ENCODE measurements around the gene RORC. TPM values are rescaled to one million over a fixed set of nuclear protein-coding genes. Genes with fewer than 3 reads are reported as not detected.

RORC gene
- total RNA-seq, 1 donor from 2014 or later: 0.94 TPM

DNA sequence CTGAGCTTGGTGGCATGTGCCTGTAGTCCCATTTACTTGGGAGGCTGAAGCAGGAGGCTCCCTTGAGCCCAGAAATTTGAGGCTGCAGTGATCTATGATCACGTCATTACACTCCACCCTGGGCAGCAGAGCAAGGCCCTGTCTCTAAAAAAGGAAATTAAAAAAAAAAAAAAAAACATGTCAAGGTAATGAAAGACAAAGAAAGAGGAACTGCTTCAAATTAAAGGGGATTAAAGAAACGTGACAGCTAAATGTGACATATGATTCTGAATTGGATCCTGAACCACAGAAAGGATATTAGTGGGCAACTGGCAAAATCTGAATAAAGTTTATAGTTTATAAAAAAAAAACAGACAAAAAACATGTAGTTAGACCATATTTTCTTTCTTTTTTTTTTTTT is 11.8 kb upstream of the RORC start:
- DNase-seq (ENCODE audit: low spot score): no peak
- Mint-ChIP-seq H3K27ac (no peak overlapping the region), H3K9me3 (no peaks in the 10 kb centered on the region), H3K27me3 (ENCODE audit: low read depth) (no peaks in the 10 kb centered on the region), H3K4me1 (ENCODE audit: low read depth) (peaks cover 31% of the 10 kb centered on the region), H3K36me3 (ENCODE audit: low read depth) (peaks cover 36% of the 10 kb centered on the region), H3K4me3 (ENCODE audit: low read depth) (no peak overlapping the region)
- intact Hi-C loops (cut with micrococcal nuclease): loop anchor here (10.0 kb wide), 1 partner anchor 61 kb away; the partner anchor contains the start of gene THEM4

DNA sequence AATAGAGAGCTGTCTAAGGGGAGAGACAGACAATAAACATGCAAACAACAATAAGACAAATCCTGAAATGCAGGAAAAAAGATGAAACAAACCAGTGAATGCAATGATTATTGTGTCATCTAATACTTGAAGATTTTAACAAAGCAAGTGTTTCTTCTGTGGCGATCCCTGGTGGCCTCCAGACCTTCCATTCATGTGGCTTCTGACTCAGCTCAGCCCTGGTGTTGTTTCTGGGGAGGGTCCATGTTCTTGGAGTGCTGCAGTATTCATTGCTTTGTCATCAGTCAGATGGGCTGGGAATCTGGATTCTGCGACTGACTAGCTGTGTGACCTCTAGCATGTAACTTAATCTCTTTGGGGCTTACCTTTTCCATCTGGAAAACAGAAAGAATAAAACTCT is 9.5 kb upstream of the RORC start:
- Mint-ChIP-seq H3K4me1 (ENCODE audit: low read depth) (peaks cover 36% of the 10 kb centered on the region), H3K4me3 (ENCODE audit: low read depth) (no peak overlapping the region), H3K36me3 (ENCODE audit: low read depth) (peaks cover 29% of the 10 kb centered on the region), H3K27ac (no peak overlapping the region), H3K9me3 (no peaks in the 10 kb centered on the region), H3K27me3 (ENCODE audit: low read depth) (no peaks in the 10 kb centered on the region)
- intact Hi-C loops (cut with micrococcal nuclease): loop anchor here (10.0 kb wide), 1 partner anchor 64 kb away; the partner anchor contains the start of gene THEM4
- no peak for DNase-seq (ENCODE audit: low spot score)

DNA sequence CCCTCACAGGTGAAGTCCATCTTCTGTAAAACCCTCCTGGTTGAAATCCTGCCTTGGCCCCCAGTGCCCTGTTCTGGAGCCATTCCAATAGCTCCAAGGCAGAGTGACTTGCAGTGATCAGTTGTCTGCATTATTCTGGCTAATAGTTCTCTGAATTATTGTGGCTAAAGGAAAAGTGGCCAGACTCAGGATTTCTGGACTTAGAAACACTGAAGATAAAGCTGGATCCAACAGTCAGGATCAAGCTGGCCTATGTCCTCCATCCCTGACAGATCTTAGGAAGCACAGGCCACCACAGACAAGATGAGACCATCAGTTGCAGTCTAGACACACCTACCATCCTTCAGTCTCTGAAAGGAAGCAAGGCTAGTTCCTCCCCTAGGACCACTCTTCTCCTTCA is 8.8 kb upstream of the RORC start:
- no peaks in the 10 kb centered on the region for H3K9me3 Mint-ChIP-seq
- intact Hi-C loops (cut with micrococcal nuclease): loop anchor here (10.0 kb wide), 1 partner anchor 64 kb away; the partner anchor contains the start of gene THEM4
- peak overlapping the region; percentile 78 for H3K4me3 Mint-ChIP-seq (ENCODE audit: low read depth)
- H3K27ac Mint-ChIP-seq: peak overlapping the region; percentile 80
- H3K27me3 Mint-ChIP-seq (ENCODE audit: low read depth): no peaks in the 10 kb centered on the region
- H3K36me3 Mint-ChIP-seq (ENCODE audit: low read depth): peaks cover 26% of the 10 kb centered on the region
- H3K4me1 Mint-ChIP-seq (ENCODE audit: low read depth): peaks cover 36% of the 10 kb centered on the region
- DNase-seq (ENCODE audit: low spot score): no peak

DNA sequence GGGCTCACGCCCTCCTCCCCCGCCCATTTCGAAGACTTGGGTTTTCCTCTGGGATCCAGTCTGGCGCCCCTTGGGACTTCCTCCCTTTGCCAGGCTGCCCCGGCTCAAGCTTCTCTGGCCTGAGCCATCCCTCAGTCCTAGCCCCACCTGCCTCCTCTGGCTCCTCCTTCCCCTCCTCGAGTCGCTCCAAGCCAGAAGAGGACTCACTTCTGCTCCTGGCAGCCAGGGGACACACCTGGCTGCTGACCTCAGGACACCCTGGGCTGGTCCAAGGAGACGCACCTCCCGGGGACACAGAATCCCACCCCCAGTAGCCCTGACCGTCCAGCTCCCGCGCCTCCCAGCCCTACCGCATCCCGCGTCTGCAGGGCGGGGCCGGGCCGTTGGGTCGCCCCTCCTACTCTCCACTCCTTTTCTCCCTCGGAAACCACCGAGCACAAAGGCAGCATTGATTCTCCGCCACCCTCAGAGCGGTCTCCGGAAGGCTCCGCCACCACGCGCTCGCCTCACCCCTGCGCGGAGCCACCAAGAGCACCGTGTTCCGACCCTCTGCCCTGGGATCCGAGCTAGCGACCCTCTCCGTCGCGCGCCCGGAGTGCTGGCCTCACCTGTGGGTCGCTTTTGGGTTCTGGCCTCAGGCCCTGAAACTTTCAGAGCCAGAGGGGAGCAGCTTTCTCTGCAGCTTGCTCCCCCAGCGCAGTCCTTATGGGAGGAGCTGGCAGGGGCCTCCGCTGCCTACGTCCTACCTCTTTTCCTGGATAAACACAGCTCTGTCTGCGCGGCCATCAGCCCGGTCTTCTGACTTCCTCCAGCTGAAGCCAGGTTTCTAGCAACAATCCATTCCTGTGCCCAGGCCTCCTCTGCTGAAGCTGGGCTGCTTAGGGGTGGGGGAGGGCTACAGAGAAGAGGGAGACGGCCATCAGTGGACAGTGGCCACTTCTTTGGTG is 8.1 kb upstream of the RORC start, which contains the start of gene C2CD4D:
Gene C2CD4D, minus strand, starts transcription at position 364 of the 947 bp plus-strand sequence. CDS start 831 bp downstream, outside the sequence.
- Mint-ChIP-seq H3K4me3 (ENCODE audit: low read depth) (peak within 1 kb of the TSS; percentile 78), H3K4me1 (ENCODE audit: low read depth) (peaks cover 37% of the 10 kb centered on the region), H3K27ac (peak within 1 kb of the TSS; percentile 80), H3K9me3 (no peaks in the 10 kb centered on the region), H3K36me3 (ENCODE audit: low read depth) (peaks cover 19% of the 10 kb centered on the region), H3K27me3 (ENCODE audit: low read depth) (no peaks in the 10 kb centered on the region)
- intact Hi-C loops (cut with micrococcal nuclease): loop anchor here (5.0 to 10.0 kb wide), 5 partner anchors 47 to 385 kb away; partner anchors contain the start of genes POGZ, RIIAD1, S100A10 and TDRKH
- DNase-seq (ENCODE audit: low spot score): peak; percentile 67

DNA sequence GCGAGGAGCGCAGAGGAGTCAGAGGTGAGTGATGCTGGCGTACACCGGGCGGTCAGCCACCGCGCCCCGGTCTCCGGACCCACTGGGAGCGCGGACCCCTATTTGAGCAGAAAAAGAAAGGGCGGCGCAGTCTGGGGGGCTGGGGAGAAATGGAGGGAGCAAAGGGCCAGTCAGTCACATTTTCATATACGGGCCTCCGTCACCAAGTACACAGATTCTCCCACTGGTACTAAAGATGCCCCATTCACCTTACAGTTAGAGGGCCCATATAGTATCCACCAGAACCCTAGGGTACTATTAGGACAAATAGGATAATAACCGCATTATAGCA is 7.4 kb upstream of the RORC start:
- no peaks in the 10 kb centered on the region for H3K9me3 Mint-ChIP-seq
- intact Hi-C loops (cut with micrococcal nuclease): loop anchor here (5.0 to 10.0 kb wide), 4 partner anchors 47 to 384 kb away; partner anchors contain the start of genes POGZ, RIIAD1, S100A10 and TDRKH
- peak overlapping the region; percentile 60 for H3K27ac Mint-ChIP-seq
- H3K36me3 Mint-ChIP-seq (ENCODE audit: low read depth): peaks cover 14% of the 10 kb centered on the region
- H3K4me3 Mint-ChIP-seq (ENCODE audit: low read depth): peak overlapping the region; percentile 78
- no peak for DNase-seq (ENCODE audit: low spot score)
- H3K4me1 Mint-ChIP-seq (ENCODE audit: low read depth): peaks cover 43% of the 10 kb centered on the region
- H3K27me3 Mint-ChIP-seq (ENCODE audit: low read depth): no peaks in the 10 kb centered on the region

DNA sequence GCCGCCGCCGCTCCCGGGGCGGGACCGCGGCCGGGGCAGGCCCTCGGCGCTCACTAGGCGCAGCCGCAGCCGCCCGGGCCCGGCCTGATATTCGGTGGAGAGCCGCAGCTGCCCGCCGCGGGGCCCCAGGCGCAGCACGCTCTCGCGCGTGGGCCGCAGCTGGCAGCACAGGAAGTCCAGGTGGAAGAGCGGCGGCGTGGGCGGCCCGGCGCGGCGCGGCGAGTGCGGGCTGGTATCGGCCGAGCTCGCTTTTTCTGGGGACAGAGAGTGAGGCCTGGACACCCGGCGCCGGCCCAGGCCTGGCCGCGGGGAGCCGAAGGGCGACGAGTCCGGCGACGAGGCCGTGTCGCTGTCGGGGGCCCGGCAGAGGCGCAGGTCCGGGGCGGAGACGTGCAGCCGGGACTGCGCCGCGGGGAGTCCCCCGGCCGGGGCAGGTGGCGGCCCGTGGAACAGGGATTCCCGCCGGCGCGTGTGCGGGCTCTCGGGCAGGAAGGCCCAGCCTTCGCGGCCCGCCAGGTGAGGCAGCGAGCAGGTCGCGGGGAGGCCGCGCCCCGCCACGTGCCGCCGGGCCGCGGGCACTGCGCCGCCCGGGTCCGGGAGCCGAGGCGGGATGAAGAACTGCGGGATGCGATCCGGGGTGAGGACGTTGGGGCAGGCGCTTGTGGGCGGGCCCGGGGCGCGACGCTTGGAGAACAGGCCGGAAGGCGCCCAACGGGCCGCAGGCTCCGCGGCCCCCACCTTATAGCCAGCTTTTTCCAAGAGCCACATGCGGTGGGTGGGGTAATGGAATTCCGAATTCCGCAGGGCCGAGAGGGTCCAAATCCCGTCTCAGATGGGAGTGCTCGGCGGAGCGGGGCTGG is 6.8 kb upstream of the RORC start:
- intact Hi-C loops (cut with micrococcal nuclease): loop anchor here (5.0 to 10.0 kb wide), 4 partner anchors 46 to 384 kb away; partner anchors contain the start of genes POGZ, RIIAD1, S100A10 and TDRKH
- no peaks in the 10 kb centered on the region for H3K27me3 Mint-ChIP-seq (ENCODE audit: low read depth)
- peaks cover 49% of the 10 kb centered on the region for H3K4me1 Mint-ChIP-seq (ENCODE audit: low read depth)
- no peak for DNase-seq (ENCODE audit: low spot score)
- peaks cover 14% of the 10 kb centered on the region for H3K36me3 Mint-ChIP-seq (ENCODE audit: low read depth)
- H3K27ac Mint-ChIP-seq: peak overlapping the region; percentile 60
- H3K9me3 Mint-ChIP-seq: no peaks in the 10 kb centered on the region
- peak overlapping the region; percentile 78 for H3K4me3 Mint-ChIP-seq (ENCODE audit: low read depth)

DNA sequence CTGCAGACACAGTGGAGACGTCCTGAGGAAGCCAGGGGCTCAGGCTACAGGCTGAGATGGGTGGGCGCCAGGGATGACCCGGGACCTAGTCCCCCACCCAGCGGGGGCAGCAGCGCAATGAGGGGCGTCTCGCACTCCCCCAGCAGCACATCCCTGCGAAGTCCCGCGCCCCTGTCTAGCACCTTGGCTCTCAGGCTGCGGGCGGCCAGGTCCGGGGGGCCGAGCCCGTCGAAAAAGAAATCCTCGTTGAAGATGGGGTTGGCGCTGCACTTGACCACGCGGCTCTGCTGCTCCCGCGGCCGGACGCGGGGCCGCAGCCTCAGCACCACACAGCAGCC is 6.3 kb upstream of the RORC start:
- Mint-ChIP-seq H3K36me3 (ENCODE audit: low read depth) (peaks cover 14% of the 10 kb centered on the region), H3K27ac (peak overlapping the region; percentile 90), H3K4me3 (ENCODE audit: low read depth) (peak overlapping the region; percentile 88), H3K9me3 (no peaks in the 10 kb centered on the region), H3K27me3 (ENCODE audit: low read depth) (no peaks in the 10 kb centered on the region), H3K4me1 (ENCODE audit: low read depth) (peaks cover 53% of the 10 kb centered on the region)
- DNase-seq (ENCODE audit: low spot score): no peak
- intact Hi-C loops (cut with micrococcal nuclease): loop anchor here (2.0 to 10.0 kb wide), 7 partner anchors 17 to 383 kb away; partner anchors contain the start of genes MRPL9, POGZ, RIIAD1 and S100A10

DNA sequence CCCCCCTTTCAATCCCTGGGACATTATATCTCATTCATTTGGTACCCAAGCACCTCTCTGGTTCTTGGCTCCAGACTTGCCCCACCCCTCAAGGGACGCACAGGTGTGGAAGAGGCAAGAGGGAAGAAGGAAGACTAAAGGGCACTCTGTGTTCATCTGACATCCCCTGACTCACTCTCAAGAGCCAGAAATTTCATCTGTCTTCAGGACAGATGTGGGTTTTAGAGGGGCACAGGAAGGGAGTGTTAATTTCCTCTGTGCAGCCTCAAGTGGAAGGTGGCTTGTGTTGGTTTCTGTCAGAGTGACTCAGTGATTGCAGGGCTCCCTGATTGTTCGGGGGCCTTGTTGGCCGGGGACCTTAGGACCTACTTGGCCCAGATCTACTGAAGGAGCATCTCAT is 5.6 kb upstream of the RORC start:
- Mint-ChIP-seq H3K9me3 (no peaks in the 10 kb centered on the region), H3K36me3 (ENCODE audit: low read depth) (peaks cover 13% of the 10 kb centered on the region), H3K27ac (peak overlapping the region; percentile 90), H3K27me3 (ENCODE audit: low read depth) (no peaks in the 10 kb centered on the region), H3K4me3 (ENCODE audit: low read depth) (peak overlapping the region; percentile 88), H3K4me1 (ENCODE audit: low read depth) (peaks cover 54% of the 10 kb centered on the region)
- no peak for DNase-seq (ENCODE audit: low spot score)
- intact Hi-C loops (cut with micrococcal nuclease): loop anchor here (2.0 to 10.0 kb wide), 7 partner anchors 16 to 382 kb away; partner anchors contain the start of genes MRPL9, POGZ, RIIAD1 and S100A10

DNA sequence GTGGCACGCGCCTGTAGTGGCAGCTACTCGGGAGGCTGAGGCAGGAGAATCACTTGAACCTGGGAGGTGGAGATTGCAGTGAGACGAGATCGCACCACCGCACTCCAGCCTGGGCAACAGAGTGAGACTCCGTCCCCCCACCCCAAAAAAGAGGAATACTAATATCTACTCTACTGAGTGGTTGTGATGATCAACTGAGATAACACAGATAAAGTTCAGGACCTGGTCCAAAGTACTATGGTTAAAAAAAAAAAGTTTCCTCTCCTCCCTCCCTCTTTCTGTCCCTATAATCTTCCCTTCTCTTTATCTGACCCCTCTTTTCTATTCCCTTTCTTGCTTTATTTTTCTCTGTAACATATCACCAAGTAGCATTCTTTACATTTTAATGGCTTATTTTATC is 4.0 kb upstream of the RORC start:
- H3K4me1 Mint-ChIP-seq (ENCODE audit: low read depth): peaks cover 51% of the 10 kb centered on the region
- no peaks in the 10 kb centered on the region for H3K36me3 Mint-ChIP-seq (ENCODE audit: low read depth)
- H3K4me3 Mint-ChIP-seq (ENCODE audit: low read depth): no peak overlapping the region
- H3K27ac Mint-ChIP-seq: no peak overlapping the region
- no peaks in the 10 kb centered on the region for H3K27me3 Mint-ChIP-seq (ENCODE audit: low read depth)
- intact Hi-C loops (cut with micrococcal nuclease): loop anchor here (5.0 to 10.0 kb wide), 4 partner anchors 43 to 381 kb away; partner anchors contain the start of genes POGZ, RIIAD1, S100A10 and TDRKH
- H3K9me3 Mint-ChIP-seq: no peaks in the 10 kb centered on the region
- DNase-seq (ENCODE audit: low spot score): no peak

DNA sequence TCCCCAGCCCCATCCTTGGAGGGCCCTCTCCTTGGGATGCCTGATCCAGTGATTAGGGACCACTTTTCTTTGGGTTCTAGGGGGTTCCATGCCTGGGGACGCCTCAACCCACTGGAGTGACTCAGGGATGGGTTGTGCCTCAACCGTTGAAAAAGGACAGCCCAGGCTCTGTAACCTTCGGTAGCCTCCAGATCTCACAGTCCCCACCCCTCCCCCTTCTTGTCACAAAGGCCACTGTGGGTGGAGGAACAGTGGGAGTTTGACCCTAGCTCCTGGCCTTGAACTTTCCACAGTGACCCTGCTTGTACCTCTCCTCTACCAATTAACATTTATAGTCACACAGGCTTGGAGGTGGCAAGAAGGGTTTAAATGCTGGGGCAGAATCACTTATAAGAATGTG is 2.6 kb upstream of the RORC start:
- intact Hi-C loops (cut with micrococcal nuclease): loop anchor here (10.0 kb wide), 1 partner anchor 379 kb away; the partner anchor contains the start of gene POGZ
- H3K9me3 Mint-ChIP-seq: no peaks in the 10 kb centered on the region
- no peak for DNase-seq (ENCODE audit: low spot score)
- no peaks in the 10 kb centered on the region for H3K36me3 Mint-ChIP-seq (ENCODE audit: low read depth)
- peaks cover 59% of the 10 kb centered on the region for H3K4me1 Mint-ChIP-seq (ENCODE audit: low read depth)
- no peak overlapping the region for H3K4me3 Mint-ChIP-seq (ENCODE audit: low read depth)
- H3K27ac Mint-ChIP-seq: no peak overlapping the region
- H3K27me3 Mint-ChIP-seq (ENCODE audit: low read depth): no peaks in the 10 kb centered on the region

DNA sequence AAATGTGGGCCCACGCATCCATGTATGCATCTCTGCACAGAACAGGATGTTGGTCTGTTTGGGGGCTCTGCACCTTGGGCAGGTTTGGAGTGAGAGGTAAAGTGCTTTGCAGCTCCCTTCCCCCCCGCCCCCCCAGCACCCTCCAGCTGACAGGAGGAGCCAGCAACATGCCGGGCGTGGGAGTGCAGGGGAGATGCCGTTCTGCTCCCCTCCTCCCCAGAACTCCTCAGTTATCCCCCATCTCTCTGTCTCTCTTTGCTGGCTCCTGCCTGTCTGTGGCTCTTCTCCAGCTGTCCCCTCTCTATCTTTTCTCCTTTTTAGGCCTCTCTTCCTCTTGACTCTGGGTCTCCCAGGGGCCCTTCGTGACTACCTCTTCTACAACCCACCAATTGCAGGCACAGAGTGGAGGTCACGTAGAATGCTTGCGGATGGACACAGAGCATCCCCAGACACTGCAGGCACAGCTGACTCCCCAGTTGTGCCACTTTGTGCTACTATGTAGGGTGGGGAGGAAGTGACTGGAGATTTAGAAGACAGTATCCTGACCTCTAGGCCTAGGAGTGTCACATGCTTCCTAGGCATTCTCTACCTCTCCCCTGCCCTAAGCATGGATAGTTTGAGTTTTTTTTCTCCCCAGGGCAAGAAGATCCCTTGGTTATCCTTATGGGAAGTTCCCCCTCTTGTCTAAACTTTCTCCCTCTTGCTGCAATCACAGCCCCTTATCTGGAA is 1.7 kb upstream of the RORC start:
- no peaks in the 10 kb centered on the region for H3K9me3 Mint-ChIP-seq
- peaks cover 66% of the 10 kb centered on the region for H3K4me1 Mint-ChIP-seq (ENCODE audit: low read depth)
- intact Hi-C loops (cut with micrococcal nuclease): loop anchor here (10.0 kb wide), 1 partner anchor 379 kb away; the partner anchor contains the start of gene POGZ
- peak overlapping the region; percentile 13 for H3K27ac Mint-ChIP-seq
- H3K36me3 Mint-ChIP-seq (ENCODE audit: low read depth): no peaks in the 10 kb centered on the region
- no peaks in the 10 kb centered on the region for H3K27me3 Mint-ChIP-seq (ENCODE audit: low read depth)
- H3K4me3 Mint-ChIP-seq (ENCODE audit: low read depth): no peak overlapping the region
- no peak for DNase-seq (ENCODE audit: low spot score)
